SIG-M5 treated with dmso at 0.1 percent for 504 hours (cell line): ENCODE data around the gene LAIR2.
A peak's percentile ranks its signal among the peaks of the same experiment; 100 is the strongest.
"Not testable (repeated sequence)": the region's sequence is repeated elsewhere in the genome, so short reads cannot be mapped to it uniquely, and the experiment has no call there.

ENCODE experiments used
- DNase-seq: peaks from one replicate; lab custom pipeline; 2025; ENCODE audit not compliant: unreplicated experiment; lab: John Stamatoyannopoulos, UW

The LAIR2 gene

GRCh38 chr19:54492568-54492967 is 10.1 kb upstream of the LAIR2 start:
- no peak for DNase-seq

DNA sequence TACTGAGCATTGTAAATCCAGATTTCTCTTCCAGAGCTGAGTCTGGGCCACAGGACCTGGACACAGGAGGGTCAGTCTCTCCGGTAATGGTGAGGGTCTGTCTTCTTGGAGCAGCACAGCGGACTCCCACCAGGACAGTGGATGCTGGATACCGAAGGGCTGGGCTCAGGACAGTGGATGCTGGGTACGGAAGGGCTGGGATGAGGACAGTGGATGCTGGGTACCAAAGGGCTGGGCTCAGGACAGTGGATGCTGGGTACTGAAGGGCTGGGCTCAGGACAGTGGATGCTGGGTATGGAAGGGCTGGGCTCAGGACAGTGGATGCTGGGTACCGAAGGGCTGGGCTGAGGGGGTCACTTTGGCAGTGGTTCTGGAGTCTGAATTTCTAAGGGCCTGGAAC is 9.6 kb upstream of the LAIR2 start:
- not testable (repeated sequence) for DNase-seq

- no peak for DNase-seq
These were observed 8.6 kb upstream of the LAIR2 start for GRCh38 chr19:54493967-54494585.

- DNase-seq: not testable (repeated sequence)
These were observed 7.3 kb upstream of the LAIR2 start for GRCh38 chr19:54495284-54495683.

- DNase-seq: not testable (repeated sequence)
These were observed 4.7 kb upstream of the LAIR2 start for GRCh38 chr19:54497747-54498450.

DNA sequence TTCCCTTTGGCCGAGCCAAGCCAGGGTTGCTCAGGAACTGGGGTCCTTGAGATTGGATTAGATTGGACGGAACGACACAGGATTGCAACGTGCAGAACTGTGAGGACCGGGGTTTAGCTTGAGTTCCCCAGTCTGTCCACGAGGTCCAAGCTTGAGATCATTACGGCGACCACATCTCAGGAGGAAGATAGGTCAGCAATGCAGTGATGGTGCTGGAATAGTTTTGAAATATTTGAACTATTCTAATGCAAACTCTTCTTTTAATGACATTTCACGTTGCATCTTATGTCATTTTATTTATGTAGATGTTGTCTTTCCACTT is 4.2 kb upstream of the LAIR2 start:
- DNase-seq: not testable (repeated sequence)

- DNase-seq: not testable (repeated sequence)
These were observed 2.9 kb downstream of the LAIR2 start for GRCh38 chr19:54505542-54505941.

DNA sequence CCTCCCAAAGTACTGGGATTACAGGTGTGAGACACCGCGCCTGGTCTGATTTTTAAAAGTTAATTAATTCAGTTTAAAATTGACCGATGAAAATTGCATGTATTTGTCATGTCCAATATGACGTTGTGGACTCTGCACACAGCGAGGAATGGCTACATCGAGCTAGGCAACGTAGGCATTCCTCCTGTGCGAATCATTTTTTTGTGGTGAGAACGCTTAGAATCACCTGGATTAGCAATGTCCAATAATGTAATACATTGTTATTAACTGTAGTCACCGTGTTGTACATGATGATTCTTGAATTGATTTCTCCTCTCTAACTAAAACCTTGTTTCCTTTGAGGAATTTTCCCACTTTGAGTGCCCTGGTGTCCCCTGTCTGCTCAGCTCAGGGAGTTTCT is 3.4 kb downstream of the LAIR2 start:
- DNase-seq: no peak

GRCh38 chr19:54507038-54507717 is 4.5 kb downstream of the LAIR2 start:
- not testable (repeated sequence) for DNase-seq

GRCh38 chr19:54507824-54508223 is 5.2 kb downstream of the LAIR2 start:
- DNase-seq: no peak

- DNase-seq: not testable (repeated sequence)
These were observed 5.9 kb downstream of the LAIR2 start for GRCh38 chr19:54508487-54508886.

DNA sequence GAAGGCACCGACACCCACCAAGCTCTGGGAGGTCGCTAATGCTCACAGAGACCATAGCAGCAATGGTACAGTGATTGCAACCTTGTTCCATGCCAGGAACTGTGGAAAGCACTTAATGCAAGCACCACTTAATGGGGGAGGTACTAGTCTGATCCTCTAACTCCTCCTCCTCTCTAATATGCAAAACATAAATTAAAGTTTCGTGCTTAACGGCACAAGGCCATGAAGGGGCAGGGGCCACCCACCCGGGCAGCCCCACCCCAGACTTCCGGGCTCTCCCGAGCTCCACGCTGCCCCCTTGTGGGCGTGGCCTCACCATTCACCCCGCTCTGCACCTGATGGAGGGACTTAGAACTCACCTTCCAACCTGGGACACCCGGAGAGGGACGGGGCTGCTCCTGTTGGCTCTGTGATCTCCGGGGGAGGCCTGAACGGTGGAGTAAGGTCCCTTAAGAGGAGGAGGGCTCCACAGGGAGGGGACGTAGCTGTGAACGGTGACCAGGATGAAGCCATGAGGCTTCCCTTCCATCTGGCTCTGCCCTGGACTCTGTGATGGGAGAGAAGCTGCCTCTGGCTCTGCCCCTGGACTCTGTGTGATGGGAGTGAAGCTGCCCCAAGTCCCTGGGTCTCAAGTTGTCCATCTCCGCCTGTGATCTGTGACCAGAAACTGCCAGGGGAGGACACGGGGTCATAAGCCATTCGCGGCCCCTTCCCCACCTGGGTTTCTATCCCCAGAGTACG is 6.7 kb downstream of the LAIR2 start:
- DNase-seq: not testable (repeated sequence)

GRCh38 chr19:54515156-54515555 is 12.5 kb downstream of the LAIR2 start:
- no peak for DNase-seq

DNA sequence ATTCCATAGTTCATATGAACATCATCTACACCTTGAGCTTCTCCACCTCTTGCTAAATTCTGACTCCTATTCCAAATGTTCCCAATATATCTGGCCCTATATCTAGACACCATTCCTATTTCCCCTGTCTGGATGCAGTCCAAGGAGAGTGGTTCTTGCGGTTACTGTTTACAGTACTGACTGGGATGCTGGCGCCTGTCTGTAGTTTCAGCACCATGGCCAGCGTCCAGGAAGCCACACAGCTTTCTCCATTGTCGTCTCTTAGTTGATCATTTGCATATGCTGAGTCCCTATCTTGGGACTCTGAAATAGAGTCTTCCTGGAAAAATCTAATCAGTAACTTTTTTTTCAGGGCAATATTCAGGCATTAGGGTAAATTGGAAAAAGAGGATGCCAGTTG is 14.9 kb downstream of the LAIR2 start:
- peak; percentile 60 for DNase-seq

DNA sequence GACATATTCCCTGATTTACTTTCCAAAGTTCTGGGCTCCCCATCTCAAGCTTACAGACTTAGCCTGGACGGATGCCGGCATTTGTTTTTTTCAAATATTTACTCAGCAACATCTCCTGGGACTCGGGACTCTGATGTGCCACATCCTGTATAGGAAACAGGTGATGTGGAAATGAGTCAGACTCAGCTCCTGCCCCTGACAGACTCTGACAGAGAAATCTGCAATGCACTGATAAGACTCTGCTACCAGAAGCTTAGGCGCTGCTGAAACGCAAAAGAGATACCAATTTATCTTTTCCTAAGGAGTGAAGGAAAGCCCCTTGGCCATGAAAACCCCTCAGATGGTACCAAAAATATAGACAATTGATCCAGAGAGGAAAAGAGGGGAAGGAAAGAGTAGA is 16.2 kb downstream of the LAIR2 start:
- DNase-seq: no peak

DNA sequence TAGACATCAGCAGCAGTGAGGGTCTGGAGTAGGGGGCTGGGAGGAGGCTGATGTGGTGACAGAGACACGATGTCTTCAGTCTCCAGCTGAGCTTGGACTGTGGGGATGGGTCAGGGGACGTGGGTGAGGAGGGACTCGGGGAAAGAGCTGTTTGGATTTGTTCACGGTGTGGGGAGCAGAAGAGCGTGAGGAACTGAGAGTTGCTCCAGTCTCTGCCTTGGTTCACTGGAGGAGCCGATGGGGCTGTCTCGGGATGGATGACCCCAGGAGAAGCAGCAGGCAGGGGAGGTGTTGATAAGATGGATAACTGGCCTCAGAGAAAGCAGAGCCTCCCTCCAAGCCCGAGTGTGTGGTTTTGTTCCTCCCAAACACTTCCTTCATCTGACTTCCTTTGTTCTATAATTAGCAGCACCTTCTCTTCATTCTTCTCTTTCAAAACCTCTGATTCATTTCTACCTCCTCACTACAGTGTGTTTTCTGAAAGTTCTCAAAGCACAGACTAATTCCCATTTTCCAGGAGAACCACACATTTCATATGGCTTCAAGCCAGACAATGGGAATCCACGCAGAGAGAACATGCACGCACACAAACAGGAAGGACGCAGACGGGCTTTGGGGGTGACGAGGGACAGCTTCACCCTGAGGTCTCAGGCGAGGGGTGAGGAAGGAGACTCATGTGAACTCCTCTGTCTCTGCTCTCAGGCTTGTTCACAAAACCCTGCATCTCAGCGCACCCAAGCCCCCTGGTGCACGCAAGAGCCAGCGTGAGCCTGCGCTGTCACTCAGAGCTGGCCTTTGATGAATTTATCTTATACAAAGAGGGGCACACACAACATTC is 18.6 kb downstream of the LAIR2 start:
- DNase-seq: peak; percentile 20

DNA sequence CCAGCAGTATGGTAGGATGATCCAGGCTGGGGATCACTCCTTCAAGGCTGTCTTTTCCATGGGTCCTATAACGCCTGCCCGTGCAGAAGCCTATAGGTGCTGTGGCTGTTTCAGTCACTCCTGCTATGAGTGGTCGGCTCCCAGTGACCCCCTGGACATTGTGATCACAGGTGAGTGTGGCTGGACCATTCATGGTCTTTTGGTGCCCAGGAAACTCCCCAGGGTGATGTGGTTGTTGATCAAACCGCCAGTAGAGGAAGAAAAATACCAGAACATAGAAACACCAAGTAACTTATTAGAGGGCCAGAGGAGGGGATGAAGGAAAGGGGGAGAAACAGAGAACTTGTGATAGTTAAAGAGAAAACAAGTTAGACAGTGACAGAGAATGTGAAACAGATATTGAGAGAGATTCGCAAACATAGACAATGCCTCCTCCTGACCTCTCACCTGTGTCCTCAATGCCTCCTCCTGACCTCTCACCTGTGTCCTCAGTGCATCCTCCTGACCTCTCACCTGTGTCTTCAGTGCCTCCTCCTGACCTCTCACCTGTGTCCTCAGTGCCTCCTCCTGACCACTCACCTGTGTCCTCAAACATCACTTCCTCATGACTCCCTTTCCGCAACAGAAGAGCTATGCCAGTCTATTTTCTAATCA is 19.4 kb downstream of the LAIR2 start:
- no peak for DNase-seq

GRCh38 chr19:54523403-54523802 is 20.8 kb downstream of the LAIR2 start:
- no peak for DNase-seq

GRCh38 chr19:54525636-54526035 is 23.0 kb downstream of the LAIR2 start:
- DNase-seq: no peak

- DNase-seq: no peak
These were observed 24.3 kb downstream of the LAIR2 start for GRCh38 chr19:54526972-54527371.
